Neural cell (in vitro differentiated cells): ENCODE data around the gene CFL2. TPM values are rescaled to one million over a fixed set of nuclear protein-coding genes. Genes with fewer than 3 reads are reported as not detected.
"Not testable (repeated sequence)": the region's sequence is repeated elsewhere in the genome, so short reads cannot be mapped to it uniquely, and the experiment has no call there.

Experiments
- H2AFZ ChIP-seq: fragments of 200-600, 300-800 bp; sonication (generic), shearing (Covaris generic); 2 replicates; pipeline ENCODE4 v1.6.0; 2014; ENCODE audit warnings: low read depth, mild to moderate bottlenecking, antibody characterized with exemption, low read length, moderate library complexity
- H3F3A ChIP-seq: fragments of 200-600 bp; shearing (Covaris generic); 2 replicates; pipeline ENCODE4 v1.6.1; 2016; ENCODE audit warnings: mild to moderate bottlenecking, moderate library complexity, mixed read lengths, antibody characterized with exemption, low read length; ENCODE audit not compliant: insufficient read depth, poor library complexity, severe bottlenecking
- H3K27ac ChIP-seq: fragments of 200-600, 300-800 bp; sonication (generic), shearing (Covaris generic); 2 replicates; pipeline ENCODE4 v1.5.1; 2014; ENCODE audit warnings: mild to moderate bottlenecking, low read length, moderate library complexity
- H3K27me3 ChIP-seq: fragments of 300-800, 200-600 bp; sonication (generic), shearing (Covaris generic); 2 replicates; pipeline ENCODE4 v1.6.0; 2014; ENCODE audit warnings: mild to moderate bottlenecking, low read depth, low read length, moderate library complexity; ENCODE audit not compliant: insufficient read depth
- H3K36me3 ChIP-seq: fragments of 300-800, 200-600 bp; sonication (generic), shearing (Covaris generic); 2 replicates; pipeline ENCODE4 v1.5.1; 2014; ENCODE audit warnings: mild to moderate bottlenecking, antibody characterized with exemption, low read length, moderate library complexity; ENCODE audit not compliant: insufficient read depth
- H3K4me2 ChIP-seq: fragments of 300-800, 200-600 bp; sonication (generic), shearing (Covaris generic); 2 replicates; pipeline ENCODE4 v1.6.0; 2014; ENCODE audit warnings: mild to moderate bottlenecking, low read length
- H3K4me3 ChIP-seq: fragments of 300-800, 200-600 bp; sonication (generic), shearing (Covaris generic); 2 replicates; pipeline ENCODE4 v1.5.1; 2014; ENCODE audit warnings: mild to moderate bottlenecking, low read length, moderate library complexity
- H3K79me2 ChIP-seq: fragments of 200-600 bp; shearing (Covaris generic); replicated peaks from 2 replicates; pipeline ENCODE4 v1.6.0; 2014; ENCODE audit warnings: mild to moderate bottlenecking, low read length, moderate library complexity; ENCODE audit not compliant: insufficient read depth
- H3K9ac ChIP-seq: fragments of 300-800, 200-600 bp; sonication (generic), shearing (Covaris generic); 2 replicates; pipeline ENCODE4 v1.6.1; 2016; ENCODE audit warnings: mild to moderate bottlenecking, low read length, mixed read lengths
- H3K9me2 ChIP-seq: fragments of 200-600 bp; shearing (Covaris generic); 2 replicates; pipeline ENCODE4 v1.6.1; 2016; ENCODE audit warnings: mild to moderate bottlenecking, low read length, mixed read lengths; ENCODE audit not compliant: insufficient read depth
- H3K9me3 ChIP-seq: fragments of 200-600, 300-800 bp; sonication (generic), shearing (Covaris generic); 2 replicates; pipeline ENCODE4 v1.6.1; 2016; ENCODE audit warnings: mild to moderate bottlenecking, mixed run types, low read length, moderate library complexity, mixed read lengths
- H4K20me1 ChIP-seq: fragments of 200-600 bp; shearing (Covaris generic); 2 replicates; pipeline ENCODE4 v1.6.1; 2016; ENCODE audit warnings: mild to moderate bottlenecking, mixed run types; ENCODE audit not compliant: insufficient read depth
- EP300 ChIP-seq: fragments of 450-650 bp; conservative IDR thresholded peaks from 2 replicates; pipeline ENCODE4 v1.6.1; 2014; ENCODE audit warnings: antibody characterized with exemption, mild to moderate bottlenecking, moderate library complexity; ENCODE audit not compliant: poor library complexity, severe bottlenecking
- EZH2 ChIP-seq: fragments of 200-600, 300-800 bp; shearing (Covaris generic), sonication (generic); IDR thresholded peaks from 2 replicates; pipeline ENCODE4 v1.6.1; 2014; ENCODE audit warnings: antibody characterized with exemption, low read length, borderline replicate concordance, mild to moderate bottlenecking; ENCODE audit not compliant: insufficient read depth, poor library complexity, severe bottlenecking
- MXI1 ChIP-seq: fragments of 450-650 bp; conservative IDR thresholded peaks from 2 replicates; pipeline ENCODE4 v1.6.1; 2014; ENCODE audit warnings: antibody characterized with exemption, mild to moderate bottlenecking; ENCODE audit not compliant: poor library complexity, severe bottlenecking
- POLR2AphosphoS5 ChIP-seq: IDR thresholded peaks from 2 replicates; pipeline ENCODE4 v1.6.1; 2012
- RAD21 ChIP-seq: fragments of 450-650 bp; conservative IDR thresholded peaks from 2 replicates; pipeline ENCODE4 v1.6.1; 2014; ENCODE audit warnings: antibody characterized with exemption, mild to moderate bottlenecking, moderate library complexity
- SMC3 ChIP-seq: fragments of 450-650 bp; conservative IDR thresholded peaks from 2 replicates; pipeline ENCODE4 v1.6.1; 2014; ENCODE audit warnings: antibody characterized with exemption, mild to moderate bottlenecking, moderate library complexity; ENCODE audit not compliant: poor library complexity
- TAF1 ChIP-seq: IDR thresholded peaks from 2 replicates; pipeline ENCODE4 v1.6.1; 2012; ENCODE audit warnings: low read depth
- polyA plus RNA-seq: library from polyadenylated mRNA; depleted of rRNA; stranded (reverse); fragments of >200 nt; gene quantifications from 2 replicates; pipeline ENCODE4 v1.2.3, GENCODE V29; 2014
- TF ChIP-seq, protein P1 (sequence below): IDR thresholded peaks from 2 replicates; pipeline ENCODE4 v1.6.1; 2012; ENCODE audit warnings: borderline replicate concordance
- TF ChIP-seq, protein P2 (sequence below): fragments of 450-650 bp; IDR thresholded peaks from 2 replicates; pipeline ENCODE4 v1.5.1; 2014; ENCODE audit warnings: antibody characterized with exemption, mild to moderate bottlenecking, moderate library complexity; ENCODE audit not compliant: poor library complexity, severe bottlenecking

The CFL2 gene
- polyA plus RNA-seq, 1 donor from 2014 or later = 37.8 TPM

DNA sequence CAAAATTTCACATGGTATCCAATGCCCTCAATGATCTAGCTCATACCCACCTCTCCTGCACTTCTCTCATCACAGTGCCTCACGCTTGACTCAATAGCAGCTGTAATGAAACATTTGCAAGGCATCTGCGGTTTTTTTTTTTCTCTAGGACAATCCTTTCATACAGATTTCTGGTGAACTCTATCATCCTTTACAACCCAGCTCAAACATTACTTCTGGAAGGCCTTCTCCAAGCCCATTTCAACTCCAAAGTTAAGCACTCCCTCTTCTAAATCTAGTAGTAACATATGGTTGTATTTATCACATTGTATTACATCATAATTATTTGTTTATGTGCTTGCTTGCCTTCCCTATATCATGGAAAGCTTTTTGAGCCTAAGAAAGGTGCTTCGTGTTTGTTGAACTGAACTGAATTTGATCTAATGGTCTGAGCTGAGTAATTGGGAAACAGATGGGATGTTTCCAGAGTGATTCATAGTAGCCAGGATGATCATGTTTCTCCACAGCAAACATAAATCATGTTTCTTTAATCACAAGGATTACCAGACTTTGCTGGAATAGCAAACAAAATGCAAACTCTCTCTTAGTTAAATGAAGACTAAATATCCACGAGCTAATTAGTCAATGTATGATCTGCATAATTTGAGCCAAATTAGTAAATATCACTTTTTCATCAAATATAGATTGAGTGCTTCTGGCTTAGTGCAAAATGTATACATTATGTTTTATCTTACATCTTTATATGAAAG lies 14.3 kb downstream of the CFL2 start:
- H3K9me3 ChIP-seq = no peaks in the 10 kb centered on the region
- H3K79me2 ChIP-seq = no peaks in the 10 kb centered on the region
- no peak overlapping the region for H2AFZ ChIP-seq
- no peak overlapping the region for H3K4me3 ChIP-seq
- no peaks in the 10 kb centered on the region for H4K20me1 ChIP-seq
- H3K27me3 ChIP-seq = no peaks in the 10 kb centered on the region
- no peaks in the 10 kb centered on the region for H3K9me2 ChIP-seq
- no peaks in the 10 kb centered on the region for H3K36me3 ChIP-seq
- TF ChIP-seq, protein P1, sequence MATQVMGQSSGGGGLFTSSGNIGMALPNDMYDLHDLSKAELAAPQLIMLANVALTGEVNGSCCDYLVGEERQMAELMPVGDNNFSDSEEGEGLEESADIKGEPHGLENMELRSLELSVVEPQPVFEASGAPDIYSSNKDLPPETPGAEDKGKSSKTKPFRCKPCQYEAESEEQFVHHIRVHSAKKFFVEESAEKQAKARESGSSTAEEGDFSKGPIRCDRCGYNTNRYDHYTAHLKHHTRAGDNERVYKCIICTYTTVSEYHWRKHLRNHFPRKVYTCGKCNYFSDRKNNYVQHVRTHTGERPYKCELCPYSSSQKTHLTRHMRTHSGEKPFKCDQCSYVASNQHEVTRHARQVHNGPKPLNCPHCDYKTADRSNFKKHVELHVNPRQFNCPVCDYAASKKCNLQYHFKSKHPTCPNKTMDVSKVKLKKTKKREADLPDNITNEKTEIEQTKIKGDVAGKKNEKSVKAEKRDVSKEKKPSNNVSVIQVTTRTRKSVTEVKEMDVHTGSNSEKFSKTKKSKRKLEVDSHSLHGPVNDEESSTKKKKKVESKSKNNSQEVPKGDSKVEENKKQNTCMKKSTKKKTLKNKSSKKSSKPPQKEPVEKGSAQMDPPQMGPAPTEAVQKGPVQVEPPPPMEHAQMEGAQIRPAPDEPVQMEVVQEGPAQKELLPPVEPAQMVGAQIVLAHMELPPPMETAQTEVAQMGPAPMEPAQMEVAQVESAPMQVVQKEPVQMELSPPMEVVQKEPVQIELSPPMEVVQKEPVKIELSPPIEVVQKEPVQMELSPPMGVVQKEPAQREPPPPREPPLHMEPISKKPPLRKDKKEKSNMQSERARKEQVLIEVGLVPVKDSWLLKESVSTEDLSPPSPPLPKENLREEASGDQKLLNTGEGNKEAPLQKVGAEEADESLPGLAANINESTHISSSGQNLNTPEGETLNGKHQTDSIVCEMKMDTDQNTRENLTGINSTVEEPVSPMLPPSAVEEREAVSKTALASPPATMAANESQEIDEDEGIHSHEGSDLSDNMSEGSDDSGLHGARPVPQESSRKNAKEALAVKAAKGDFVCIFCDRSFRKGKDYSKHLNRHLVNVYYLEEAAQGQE = no peak
- no peak for TF ChIP-seq TAF1
- TF ChIP-seq, protein P2, sequence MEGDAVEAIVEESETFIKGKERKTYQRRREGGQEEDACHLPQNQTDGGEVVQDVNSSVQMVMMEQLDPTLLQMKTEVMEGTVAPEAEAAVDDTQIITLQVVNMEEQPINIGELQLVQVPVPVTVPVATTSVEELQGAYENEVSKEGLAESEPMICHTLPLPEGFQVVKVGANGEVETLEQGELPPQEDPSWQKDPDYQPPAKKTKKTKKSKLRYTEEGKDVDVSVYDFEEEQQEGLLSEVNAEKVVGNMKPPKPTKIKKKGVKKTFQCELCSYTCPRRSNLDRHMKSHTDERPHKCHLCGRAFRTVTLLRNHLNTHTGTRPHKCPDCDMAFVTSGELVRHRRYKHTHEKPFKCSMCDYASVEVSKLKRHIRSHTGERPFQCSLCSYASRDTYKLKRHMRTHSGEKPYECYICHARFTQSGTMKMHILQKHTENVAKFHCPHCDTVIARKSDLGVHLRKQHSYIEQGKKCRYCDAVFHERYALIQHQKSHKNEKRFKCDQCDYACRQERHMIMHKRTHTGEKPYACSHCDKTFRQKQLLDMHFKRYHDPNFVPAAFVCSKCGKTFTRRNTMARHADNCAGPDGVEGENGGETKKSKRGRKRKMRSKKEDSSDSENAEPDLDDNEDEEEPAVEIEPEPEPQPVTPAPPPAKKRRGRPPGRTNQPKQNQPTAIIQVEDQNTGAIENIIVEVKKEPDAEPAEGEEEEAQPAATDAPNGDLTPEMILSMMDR = no peak
- no peak for TF ChIP-seq EP300
- TF ChIP-seq RAD21 = no peak
- no peak overlapping the region for H3K4me2 ChIP-seq
- H3F3A ChIP-seq = no peaks in the 10 kb centered on the region
- H3K9ac ChIP-seq = no peak overlapping the region
- H3K27ac ChIP-seq = no peak overlapping the region

DNA sequence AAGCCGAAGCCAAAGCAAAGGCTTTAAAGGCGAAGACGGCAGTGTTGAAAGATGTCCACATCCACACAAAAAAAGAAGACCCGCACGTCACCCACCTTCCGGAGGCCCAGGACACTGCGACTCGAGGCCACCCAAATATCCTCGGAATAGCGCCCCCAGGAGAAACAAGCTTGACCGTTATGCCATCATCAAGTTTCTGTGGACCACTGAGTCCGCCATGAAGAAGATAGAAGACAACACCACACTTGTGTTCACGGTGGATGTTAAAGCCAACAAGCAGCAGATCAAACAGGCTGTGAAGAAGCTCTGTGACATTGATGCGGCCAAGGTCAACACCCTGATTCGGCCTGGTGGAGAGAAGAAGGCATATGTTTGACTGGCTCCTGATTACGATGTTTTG lies 20.2 kb downstream of the CFL2 start:
- H3F3A ChIP-seq, H3K27me3 ChIP-seq, H3K4me3 ChIP-seq, H3K79me2 ChIP-seq, H3K9me3 ChIP-seq, H2AFZ ChIP-seq, H3K9me2 ChIP-seq, H3K27ac ChIP-seq, H3K9ac ChIP-seq, H4K20me1 ChIP-seq, H3K36me3 ChIP-seq, H3K4me2 ChIP-seq: not testable (repeated sequence)

DNA sequence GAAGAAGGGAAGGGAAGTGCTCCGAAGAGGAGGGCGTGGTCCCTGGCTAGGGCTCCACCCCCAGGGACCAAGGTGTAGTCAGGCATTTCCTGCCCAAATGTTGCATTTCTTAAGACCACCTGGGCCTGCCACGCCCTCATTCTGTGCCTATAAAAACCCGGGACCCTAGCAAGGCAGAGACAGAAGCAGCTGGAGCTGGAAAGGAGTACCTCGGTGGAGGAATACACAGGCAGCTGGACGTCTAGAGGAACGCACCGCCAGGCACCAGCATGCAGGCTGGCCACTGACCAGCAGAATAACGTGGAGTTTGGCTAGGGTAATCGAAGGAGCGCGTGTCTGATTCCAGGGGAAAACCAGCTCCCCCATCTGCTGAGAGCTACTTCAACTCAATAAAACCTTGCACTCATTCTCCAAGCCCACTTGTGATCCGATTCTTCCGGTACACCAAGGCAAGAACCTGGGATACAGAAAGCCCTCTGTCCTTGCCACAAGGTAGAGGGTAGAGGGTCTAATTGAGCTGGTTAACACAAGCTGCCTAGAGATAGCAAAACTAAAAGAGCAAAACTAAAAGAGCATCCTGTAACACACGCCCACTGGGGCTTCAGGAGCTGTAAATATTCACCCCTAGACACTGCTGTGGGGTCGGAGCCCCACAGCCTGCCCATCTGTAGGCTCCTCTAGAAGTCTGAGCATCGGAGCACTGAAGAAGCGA lies 21.0 kb downstream of the CFL2 start:
- Histone ChIP-seq H3K27me3 (no peaks in the 10 kb centered on the region), H3K27ac (no peak overlapping the region), H3K4me2 (no peak overlapping the region), H2AFZ (no peak overlapping the region), H3K9me2 (no peaks in the 10 kb centered on the region), H3F3A (no peaks in the 10 kb centered on the region), H3K79me2 (no peaks in the 10 kb centered on the region), H4K20me1 (no peaks in the 10 kb centered on the region), H3K36me3 (no peaks in the 10 kb centered on the region), H3K4me3 (no peak overlapping the region), H3K9me3 (no peaks in the 10 kb centered on the region), H3K9ac (no peak overlapping the region)
- TF ChIP-seq EZH2 (no peak), MXI1 (no peak), RAD21 (no peak), SMC3 (no peak), TAF1 (no peak), EP300 (no peak), POLR2AphosphoS5 (no peak)
- TF ChIP-seq, protein P1 = no peak
- TF ChIP-seq, protein P2 = no peak
